ENCODE data around the gene MAP3K7.

- TF ChIP-seq CTCF (IDR thresholded peaks at IDR 0.05; ENCODE audit: poor library complexity) (no peak), EZH2 (IDR thresholded peaks at IDR 0.05; ENCODE audit: borderline replicate concordance) (no peak)
Measured at GRCh38 chr6:90471263-90471662, 115.6 kb downstream of the MAP3K7 start.

Data from hepatocyte (in vitro differentiated cells).